H9 (cell line): Measurements from ENCODE around the gene YY2. TPM values are rescaled to one million over a fixed set of nuclear protein-coding genes. Genes with fewer than 3 reads are reported as not detected.
A peak's percentile ranks its signal among the peaks of the same experiment; 100 is the strongest.

Experiments used
- DNase-seq: peaks from one replicate; pipeline ENCODE4 v3.0.0-alpha.2; 2017
- H2AFZ ChIP-seq: one replicate; pipeline ENCODE4 v1.6.1; 2013; ENCODE audit warnings: mild to moderate bottlenecking, low read length, control low read depth, moderate library complexity
- H2AK5ac ChIP-seq: 2 replicates; pipeline ENCODE4 v1.6.1; 2013; ENCODE audit warnings: low read length, control low read depth, mixed read lengths; ENCODE audit not compliant: insufficient read length
- H2BK120ac ChIP-seq: one replicate; pipeline ENCODE4 v1.6.1; 2013; ENCODE audit warnings: low read depth, mild to moderate bottlenecking, low read length, control low read depth, inconsistent platforms; ENCODE audit not compliant: poor library complexity, severe bottlenecking
- H2BK12ac ChIP-seq: 2 replicates; pipeline ENCODE4 v1.6.1; 2013; ENCODE audit warnings: low read length, control low read depth, mixed read lengths, low read depth; ENCODE audit not compliant: insufficient read length
- H2BK15ac ChIP-seq: 2 replicates; pipeline ENCODE4 v1.6.1; 2013; ENCODE audit warnings: low read depth, low read length, control low read depth
- H2BK20ac ChIP-seq: one replicate; pipeline ENCODE4 v1.6.1; 2013; ENCODE audit warnings: low read depth, mild to moderate bottlenecking, low read length, control low read depth, inconsistent platforms; ENCODE audit not compliant: poor library complexity, severe bottlenecking
- H2BK5ac ChIP-seq: 2 replicates; pipeline ENCODE4 v1.6.1; 2013; ENCODE audit warnings: low read length, control low read depth, mixed read lengths; ENCODE audit not compliant: insufficient read length
- H3K14ac ChIP-seq: 2 replicates; pipeline ENCODE4 v1.6.1; 2013; ENCODE audit warnings: low read length, control low read depth; ENCODE audit not compliant: insufficient read depth
- H3K18ac ChIP-seq: 2 replicates; pipeline ENCODE4 v1.6.1; 2013; ENCODE audit warnings: low read depth, mild to moderate bottlenecking, mixed read lengths, low read length, control low read depth; ENCODE audit not compliant: insufficient read length
- H3K23ac ChIP-seq: 2 replicates; pipeline ENCODE4 v1.6.1; 2013; ENCODE audit warnings: low read length, control low read depth, mixed read lengths, low read depth; ENCODE audit not compliant: insufficient read length
- H3K23me2 ChIP-seq: 2 replicates; pipeline ENCODE4 v1.6.1; 2013; ENCODE audit warnings: low read depth, mild to moderate bottlenecking, mixed read lengths, low read length, control low read depth; ENCODE audit not compliant: insufficient read length, poor library complexity, severe bottlenecking
- H3K27ac ChIP-seq: 2 replicates; pipeline ENCODE4 v1.5.1; 2013; ENCODE audit warnings: low read length, control low read depth, mixed read lengths, low read depth; ENCODE audit not compliant: insufficient read length
- H3K27me3 ChIP-seq: 2 replicates; pipeline ENCODE4 v1.6.1; 2013; ENCODE audit warnings: low read length, control low read depth, inconsistent platforms; ENCODE audit not compliant: insufficient read depth
- H3K4ac ChIP-seq: 2 replicates; pipeline ENCODE4 v1.6.1; 2013; ENCODE audit warnings: low read depth, mild to moderate bottlenecking, control low read depth, inconsistent platforms, low read length, moderate library complexity
- H3K4me1 ChIP-seq: 2 replicates; pipeline ENCODE4 v1.6.1; 2013; ENCODE audit warnings: low read length, control low read depth, inconsistent platforms; ENCODE audit not compliant: insufficient read depth
- H3K4me2 ChIP-seq: 2 replicates; pipeline ENCODE4 v1.6.1; 2013; ENCODE audit warnings: low read length, control low read depth, mixed read lengths; ENCODE audit not compliant: insufficient read length, insufficient read depth
- H3K56ac ChIP-seq: 2 replicates; pipeline ENCODE4 v1.6.1; 2013; ENCODE audit warnings: low read depth, mild to moderate bottlenecking, mixed read lengths, low read length, control low read depth; ENCODE audit not compliant: insufficient read length
- H3K79me1 ChIP-seq: 2 replicates; pipeline ENCODE4 v1.6.1; 2013; ENCODE audit warnings: low read depth, mild to moderate bottlenecking, moderate library complexity, low read length, control low read depth, inconsistent platforms; ENCODE audit not compliant: insufficient read depth, poor library complexity, severe bottlenecking
- H3K79me2 ChIP-seq: 2 replicates; pipeline ENCODE4 v1.6.1; 2013; ENCODE audit warnings: low read length, control low read depth, inconsistent platforms; ENCODE audit not compliant: insufficient read depth
- H3K9ac ChIP-seq: 2 replicates; pipeline ENCODE4 v1.6.1; 2013; ENCODE audit warnings: low read length, control low read depth, mixed read lengths; ENCODE audit not compliant: insufficient read length; ENCODE audit errors: extremely low read depth
- H3K9me3 ChIP-seq: one replicate; pipeline ENCODE4 v1.6.1; 2013; ENCODE audit warnings: low read depth, low read length, inconsistent platforms; ENCODE audit not compliant: control insufficient read depth
- H3T11ph ChIP-seq: one replicate; pipeline ENCODE4 v1.6.1; 2013; ENCODE audit warnings: mild to moderate bottlenecking, low read length, control low read depth, inconsistent platforms
- H4K20me1 ChIP-seq: one replicate; pipeline ENCODE4 v1.6.1; 2013; ENCODE audit not compliant: control insufficient read depth, insufficient read length, insufficient read depth
- H4K5ac ChIP-seq: 2 replicates; pipeline ENCODE4 v1.6.1; 2013; ENCODE audit warnings: low read depth, mild to moderate bottlenecking, mixed read lengths, low read length, control low read depth; ENCODE audit not compliant: insufficient read length
- H4K8ac ChIP-seq: replicated peaks from 2 replicates; pipeline ENCODE4 v1.6.1; 2013; ENCODE audit warnings: low read length, control low read depth, mixed read lengths, low read depth; ENCODE audit not compliant: insufficient read length
- H4K91ac ChIP-seq: 2 replicates; pipeline ENCODE4 v1.6.1; 2013; ENCODE audit warnings: low read depth, mild to moderate bottlenecking, moderate library complexity, mixed read lengths, low read length, control low read depth; ENCODE audit not compliant: insufficient read length
- H3K27ac Mint-ChIP-seq, 3 experiments: 2 replicates in 2 of 3; 3 replicates in 1 of 3; pipeline ENCODE4 v1.8.0; 2020 to 2021; ENCODE audit warnings: mixed read lengths in 3 of 3, mild to moderate bottlenecking in 1 of 3, moderate library complexity in 1 of 3
- H3K27me3 Mint-ChIP-seq: 2 replicates; pipeline ENCODE4 v1.8.0; 2021; ENCODE audit warnings: low read depth, mild to moderate bottlenecking, moderate library complexity, mixed read lengths
- H3K36me3 Mint-ChIP-seq, 3 experiments: 2 replicates in 2 of 3; 3 replicates in 1 of 3; pipeline ENCODE4 v1.8.0; 2020 to 2021; ENCODE audit warnings: low read depth in 3 of 3, mixed read lengths in 3 of 3; ENCODE audit not compliant: insufficient read depth in 1 of 3
- H3K4me1 Mint-ChIP-seq, 2 experiments: 2 replicates each; pipeline ENCODE4 v1.8.0; 2020; ENCODE audit warnings: mixed read lengths in 2 of 2
- H3K4me3 Mint-ChIP-seq, 2 experiments: 2 replicates in 1 of 2; 3 replicates in 1 of 2; pipeline ENCODE4 v1.8.0; 2020 to 2021; ENCODE audit warnings: mild to moderate bottlenecking in 2 of 2, mixed read lengths in 2 of 2, moderate library complexity in 1 of 2
- H3K9me3 Mint-ChIP-seq, 2 experiments: 2 replicates in 1 of 2; 3 replicates in 1 of 2; pipeline ENCODE4 v1.8.0; 2020; ENCODE audit warnings: mild to moderate bottlenecking in 2 of 2, mixed read lengths in 2 of 2, moderate library complexity in 1 of 2
- WGBS: extraction: QIAGEN DNeasy Blood & Tissue Kit; methylation state at CpG from one replicate; pipeline ENCODE4 v1.1.7; 2013; ENCODE audit warnings: missing lambda C conversion rate, low lambda C conversion rate, mixed read lengths; ENCODE audit not compliant: insufficient read length; ENCODE audit errors: extremely low coverage; 5-methylcytosine and 5-hydroxymethylcytosine counted together
- total RNA-seq: library from RNA; stranded (reverse); gene quantifications from 2 replicates; pipeline ENCODE4 v1.2.1, GENCODE V29; 2021
- TF ChIP-seq, protein P1 (sequence below): fragments of 200-600 bp; sonication (generic); conservative IDR thresholded peaks from 3 replicates; pipeline ENCODE4 v1.8.0; 2021; ENCODE audit warnings: antibody characterized with exemption, mild to moderate bottlenecking

Gene YY2
- total RNA-seq, 1 experiment from 2014 or later, result 1.8 TPM

DNA sequence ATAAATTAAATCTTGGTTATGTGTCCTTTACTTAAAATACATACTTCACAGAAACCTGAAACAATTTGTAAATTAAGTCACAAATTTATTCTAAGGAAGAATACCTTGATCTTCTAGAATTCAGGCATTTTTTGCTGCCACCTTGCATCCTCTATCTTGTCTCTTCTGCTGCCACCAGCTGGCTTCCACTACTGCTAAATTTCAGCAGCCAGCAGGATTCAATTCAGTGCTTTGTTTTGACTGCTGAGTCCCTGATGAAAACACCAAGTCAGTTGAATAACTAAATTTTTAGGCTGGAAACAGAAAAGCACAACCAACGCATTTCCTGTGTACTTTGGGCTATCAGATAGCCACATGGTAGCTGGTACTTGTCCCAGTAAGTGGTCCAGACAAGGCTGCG, 18.7 kb upstream of the YY2 start:
- no CpG with 5 or more reads among the region's 2 CpGs for WGBS
- H3K9me3 Mint-ChIP-seq, result peaks cover 0 to 22% of the 10 kb centered on the region in 2 experiments; a peak in 3 of 5 replicates
- H3K4me1 Mint-ChIP-seq, result peaks cover 29 to 34% of the 10 kb centered on the region in 2 experiments
- Histone ChIP-seq H2BK12ac (no peak overlapping the region), H3K4me2 (no peak overlapping the region), H4K8ac (no peak overlapping the region), H3K4ac (no peak overlapping the region), H3K9ac (no peak overlapping the region), H3K27me3 (no peaks in the 10 kb centered on the region), H3K9me3 (no peaks in the 10 kb centered on the region), H3K14ac (no peak overlapping the region), H2AK5ac (no peak overlapping the region), H3K79me1 (no peaks in the 10 kb centered on the region), H4K20me1 (no peaks in the 10 kb centered on the region), H3K27ac (no peak overlapping the region), H3K4me1 (no peaks in the 10 kb centered on the region), H2BK5ac (no peak overlapping the region), H3K23me2 (no peaks in the 10 kb centered on the region), H2BK15ac (no peak overlapping the region), H3K18ac (no peak overlapping the region), H4K5ac (no peak overlapping the region), H3T11ph (no peak overlapping the region), H3K56ac (no peak overlapping the region), H3K79me2 (no peaks in the 10 kb centered on the region), H2BK20ac (no peak overlapping the region), H4K91ac (no peak overlapping the region), H2AFZ (no peak overlapping the region), H3K23ac (no peak overlapping the region), H2BK120ac (no peak overlapping the region)
- H3K27me3 Mint-ChIP-seq, result no peaks in the 10 kb centered on the region
- peak overlapping the region in 2 of 3 experiments; percentile 28 to 80; a peak in 2 of 7 replicates for H3K27ac Mint-ChIP-seq
- H3K4me3 Mint-ChIP-seq, result no peak overlapping the region
- no peak for DNase-seq
- no peaks in the 10 kb centered on the region for H3K36me3 Mint-ChIP-seq
- TF ChIP-seq, protein P1, sequence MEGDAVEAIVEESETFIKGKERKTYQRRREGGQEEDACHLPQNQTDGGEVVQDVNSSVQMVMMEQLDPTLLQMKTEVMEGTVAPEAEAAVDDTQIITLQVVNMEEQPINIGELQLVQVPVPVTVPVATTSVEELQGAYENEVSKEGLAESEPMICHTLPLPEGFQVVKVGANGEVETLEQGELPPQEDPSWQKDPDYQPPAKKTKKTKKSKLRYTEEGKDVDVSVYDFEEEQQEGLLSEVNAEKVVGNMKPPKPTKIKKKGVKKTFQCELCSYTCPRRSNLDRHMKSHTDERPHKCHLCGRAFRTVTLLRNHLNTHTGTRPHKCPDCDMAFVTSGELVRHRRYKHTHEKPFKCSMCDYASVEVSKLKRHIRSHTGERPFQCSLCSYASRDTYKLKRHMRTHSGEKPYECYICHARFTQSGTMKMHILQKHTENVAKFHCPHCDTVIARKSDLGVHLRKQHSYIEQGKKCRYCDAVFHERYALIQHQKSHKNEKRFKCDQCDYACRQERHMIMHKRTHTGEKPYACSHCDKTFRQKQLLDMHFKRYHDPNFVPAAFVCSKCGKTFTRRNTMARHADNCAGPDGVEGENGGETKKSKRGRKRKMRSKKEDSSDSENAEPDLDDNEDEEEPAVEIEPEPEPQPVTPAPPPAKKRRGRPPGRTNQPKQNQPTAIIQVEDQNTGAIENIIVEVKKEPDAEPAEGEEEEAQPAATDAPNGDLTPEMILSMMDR, result no peak; the same call in 2 of the 3 replicates
